Measurements from ENCODE around the gene PHF21A.

- TF ChIP-seq CTCF (IDR thresholded peaks at IDR 0.05; ENCODE audit: insufficient read depth, low read depth, low read length) = no peak
- TF ChIP-seq EZH2 (IDR thresholded peaks at IDR 0.05; ENCODE audit: insufficient read depth, low read length) = no peak
Measured at GRCh38 chr11:45921561-45922424, 199.5 kb downstream of the PHF21A start.

Data from astrocyte (in vitro differentiated cells and primary cell).